Endometrium (tissue), 2 donors: Measurements from ENCODE around the gene SENP8.

ENCODE experiments used
- FAIRE-seq: peaks from 2 replicates; lab custom pipeline; 2012; peaks lifted over from hg19 to GRCh38; lab: Jason Lieb, UNC
- donor health status: control.
- donor health status: control.

SENP8 gene

GRCh38 chr15:72175186-72176044 is 57.2 kb downstream of the SENP8 start:
- FAIRE-seq: no peak

GRCh38 chr15:72176159-72176558 is 58.0 kb downstream of the SENP8 start:
- no peak for FAIRE-seq

- no peak for FAIRE-seq
These were observed 58.5 kb downstream of the SENP8 start for GRCh38 chr15:72176743-72177142.

DNA sequence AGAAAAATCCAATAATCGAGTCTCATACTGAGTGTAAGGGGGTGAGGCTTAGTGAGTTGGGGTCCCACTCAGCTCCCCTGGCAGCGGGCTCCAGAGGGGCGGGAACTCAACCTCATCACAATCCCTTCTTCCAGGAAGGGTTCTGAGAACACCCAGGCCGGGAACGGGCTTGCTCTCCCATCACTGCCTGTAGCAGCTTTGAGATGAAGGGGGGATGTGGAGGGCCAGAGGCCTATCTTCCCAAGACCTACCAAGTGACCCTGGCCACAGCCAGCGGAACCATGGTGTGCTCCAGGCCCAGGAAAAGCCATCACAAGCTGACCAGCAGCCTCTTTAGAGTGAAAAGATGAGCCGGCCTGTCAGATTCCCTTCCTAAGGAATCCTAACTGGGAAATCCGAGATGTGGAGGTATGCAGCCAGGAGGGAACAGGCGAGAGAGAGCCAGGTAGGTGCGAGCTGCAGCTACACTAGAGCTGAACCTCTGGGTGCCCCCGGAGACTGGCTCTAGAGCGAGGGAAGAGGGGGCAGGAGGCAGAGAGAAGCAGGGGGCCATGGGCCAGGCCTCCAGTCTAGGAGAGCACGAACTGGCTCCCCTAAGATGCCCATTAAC is 60.9 kb downstream of the SENP8 start:
- FAIRE-seq: no peak

DNA sequence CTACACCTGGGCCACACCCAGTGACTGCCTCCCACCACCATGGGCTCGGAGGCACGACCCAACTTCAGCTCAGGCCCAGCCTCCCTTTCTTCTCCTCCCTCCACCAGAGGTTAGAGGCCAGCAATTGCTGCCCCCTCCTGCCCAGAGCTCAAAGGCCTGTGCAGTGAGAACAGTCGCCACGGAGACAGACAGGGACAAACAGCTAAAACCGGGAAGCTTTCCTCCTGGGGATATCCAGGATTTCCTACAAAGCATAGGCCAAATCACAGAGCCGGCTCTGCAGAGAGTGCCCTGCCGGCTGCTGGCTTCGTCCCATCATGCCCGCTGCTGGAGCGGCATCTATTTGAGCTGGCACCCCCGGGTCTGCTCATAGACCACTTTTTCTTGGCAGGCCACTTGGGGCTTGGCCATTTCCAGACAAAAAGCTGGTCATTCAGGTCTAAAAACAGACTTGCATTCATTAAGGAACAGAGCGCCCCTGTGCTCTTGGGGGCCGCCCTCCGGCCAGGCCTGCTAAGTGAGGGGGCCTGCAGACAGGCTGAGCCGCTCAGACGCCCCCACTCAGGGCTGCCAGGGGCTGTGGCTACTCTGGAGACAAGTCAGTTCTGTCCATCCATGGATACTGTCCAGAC is 61.9 kb downstream of the SENP8 start:
- FAIRE-seq: no peak

- no peak for FAIRE-seq
These were observed 62.6 kb downstream of the SENP8 start for GRCh38 chr15:72180761-72181324.

- no peak for FAIRE-seq
These were observed 64.0 kb downstream of the SENP8 start for GRCh38 chr15:72182244-72182643.

GRCh38 chr15:72182673-72183072 is 64.5 kb downstream of the SENP8 start:
- FAIRE-seq: no peak

GRCh38 chr15:72183781-72184164 is 65.6 kb downstream of the SENP8 start:
- FAIRE-seq: no peak

DNA sequence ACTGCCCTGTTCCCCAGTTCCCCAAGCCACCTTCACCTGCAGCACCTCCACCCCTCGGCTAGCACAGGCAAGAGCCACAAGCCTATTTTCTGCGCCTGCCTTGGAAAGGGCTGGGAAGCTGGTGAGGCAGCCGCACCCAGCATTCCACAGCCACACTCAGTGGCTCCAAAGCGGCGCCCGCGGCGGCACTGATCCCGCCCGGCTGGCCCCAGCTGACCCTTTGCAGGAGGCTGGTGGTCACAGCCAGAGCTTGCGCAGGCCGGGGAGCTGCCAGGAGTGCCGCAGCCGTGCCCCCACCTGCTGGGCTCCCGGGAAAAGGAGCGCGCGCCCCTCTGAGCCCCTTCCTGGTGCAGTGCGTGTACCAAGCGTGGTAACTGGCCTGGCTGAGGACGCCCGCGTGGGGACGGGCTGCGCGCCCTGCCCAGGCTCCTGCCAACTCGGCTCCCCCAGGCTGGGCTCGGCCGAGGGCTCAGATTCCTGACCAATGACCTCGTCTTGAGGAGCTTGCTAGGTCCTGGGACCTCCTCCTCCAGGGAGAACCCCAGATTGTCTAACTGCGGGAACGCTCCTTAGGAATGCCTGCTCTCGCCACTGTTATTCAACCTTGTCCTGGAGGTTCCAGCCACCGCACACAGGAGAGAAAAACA is 66.1 kb downstream of the SENP8 start:
- FAIRE-seq: no peak

DNA sequence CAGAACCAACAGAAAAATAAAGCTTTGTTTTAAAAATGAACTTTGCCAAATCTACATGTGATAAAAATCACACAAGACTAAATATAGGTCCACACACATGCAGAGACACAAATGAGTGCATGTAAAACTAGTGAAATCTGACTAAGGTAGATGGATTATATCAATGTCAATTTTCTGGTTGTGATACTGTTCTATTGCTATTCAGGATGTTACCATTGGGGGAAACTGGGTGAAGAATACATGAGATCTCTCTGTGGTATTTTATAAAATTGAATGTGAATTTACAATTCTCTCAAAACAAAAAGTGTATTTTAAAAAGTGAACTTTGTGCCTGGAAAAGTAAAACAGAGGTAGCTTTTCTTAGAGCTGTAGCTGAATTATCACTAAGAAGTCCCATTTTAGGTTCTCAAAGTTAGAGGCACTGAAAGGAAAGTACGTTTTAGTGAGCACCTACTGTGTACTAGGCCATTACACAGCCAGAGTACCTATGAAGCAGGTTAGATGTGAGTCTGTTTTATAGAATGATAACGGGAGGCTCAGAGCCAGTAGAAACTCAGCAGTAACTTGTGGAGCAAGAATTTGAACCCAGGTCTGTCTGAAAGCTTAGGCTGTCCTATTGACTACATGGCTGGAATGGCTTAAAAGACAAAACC is 71.2 kb downstream of the SENP8 start:
- no peak for FAIRE-seq

DNA sequence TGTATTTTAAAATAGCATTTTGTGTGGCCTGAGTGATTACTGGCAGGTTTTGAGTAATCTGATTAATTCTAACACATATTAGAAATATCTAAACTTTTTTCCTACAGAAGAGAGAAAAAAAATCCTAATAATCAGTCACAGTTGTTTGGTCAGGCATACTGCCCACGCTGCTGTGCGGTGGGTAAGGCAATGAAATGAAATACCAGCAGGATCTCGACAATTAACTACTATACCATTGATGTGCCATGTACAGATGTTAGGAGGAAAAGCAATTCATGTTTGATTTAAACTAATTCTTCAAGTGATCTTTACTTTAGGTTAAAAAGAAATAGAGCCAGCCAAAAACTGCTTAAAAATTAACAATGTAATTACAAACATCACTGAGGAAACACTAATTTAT is 74.2 kb downstream of the SENP8 start:
- no peak for FAIRE-seq
